HUES6 (cell line): ENCODE data around the gene B4GALT3.

Experiments
- H3K27ac ChIP-seq: 2 replicates; pipeline ENCODE4 v1.7.0; 2013; ENCODE audit warnings: low read depth, mild to moderate bottlenecking, low read length, inconsistent platforms
- H3K27me3 ChIP-seq: 2 replicates; pipeline ENCODE4 v1.6.1; 2013; ENCODE audit warnings: low read length; ENCODE audit not compliant: control insufficient read depth, insufficient read depth
- H3K36me3 ChIP-seq: 2 replicates; pipeline ENCODE4 v1.6.1; 2013; ENCODE audit warnings: low read length; ENCODE audit not compliant: control insufficient read depth, insufficient read depth
- H3K4me1 ChIP-seq: 2 replicates; pipeline ENCODE4 v1.6.1; 2013; ENCODE audit warnings: low read length; ENCODE audit not compliant: control insufficient read depth, insufficient read depth
- H3K4me3 ChIP-seq: 2 replicates; pipeline ENCODE4 v1.5.1; 2013; ENCODE audit warnings: low read depth, low read length
- H3K9ac ChIP-seq: one replicate; pipeline ENCODE4 v1.6.1; 2013; ENCODE audit warnings: mild to moderate bottlenecking, low read length
- H3K9me3 ChIP-seq: 2 replicates; pipeline ENCODE4 v1.6.1; 2013; ENCODE audit warnings: low read depth, low read length; ENCODE audit not compliant: control insufficient read depth, insufficient read depth

Gene B4GALT3

DNA sequence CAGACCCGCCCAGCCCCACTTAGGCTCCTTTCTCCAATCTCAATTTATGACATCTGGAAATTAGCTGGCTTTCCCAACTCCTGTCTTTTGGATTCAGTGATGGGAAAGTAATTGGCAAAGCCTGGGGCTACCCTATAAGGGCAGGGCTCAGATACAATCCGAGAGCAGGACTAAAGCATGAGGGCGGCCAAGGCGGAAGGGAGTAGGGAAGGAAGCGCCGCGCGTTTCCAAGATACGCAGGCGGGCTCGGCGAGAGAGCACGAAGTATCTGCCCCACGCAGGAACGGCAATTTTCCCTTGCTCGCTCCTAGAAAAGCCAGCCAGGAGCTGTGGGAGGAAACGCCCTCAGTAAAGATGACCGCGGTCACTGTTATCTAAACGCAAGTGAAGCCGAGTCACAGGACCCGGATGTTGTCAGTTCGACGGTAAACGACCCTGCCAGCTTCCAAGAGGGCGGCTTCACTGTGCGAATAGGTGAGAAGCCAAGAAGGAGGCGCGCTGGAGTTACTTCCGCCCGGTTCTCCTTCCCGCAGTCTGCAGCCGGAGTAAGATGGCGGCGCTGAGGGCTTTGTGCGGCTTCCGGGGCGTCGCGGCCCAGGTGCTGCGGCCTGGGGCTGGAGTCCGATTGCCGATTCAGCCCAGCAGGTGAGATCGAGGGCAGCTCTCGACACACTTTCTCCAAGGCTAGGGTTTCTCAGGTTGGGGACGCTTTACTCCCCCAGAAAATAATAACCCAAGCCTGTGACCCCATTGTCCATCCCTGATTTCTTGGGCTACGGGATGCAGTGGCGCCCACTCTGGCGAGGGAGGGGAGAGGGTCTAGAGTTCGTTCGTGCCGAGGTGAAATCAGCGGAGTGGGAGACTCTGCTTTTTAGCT, 24.8 kb upstream of the B4GALT3 start, which contains the start of gene NDUFS2:
TSS of gene NDUFS2 (plus strand) at position 532 of the 877 bp plus-strand sequence. CDS start at position 551, 19 bp downstream.
- Histone ChIP-seq H3K27me3 (no peaks in the 10 kb centered on the region), H3K4me3 (peak within 1 kb of the TSS; percentile 78)

DNA sequence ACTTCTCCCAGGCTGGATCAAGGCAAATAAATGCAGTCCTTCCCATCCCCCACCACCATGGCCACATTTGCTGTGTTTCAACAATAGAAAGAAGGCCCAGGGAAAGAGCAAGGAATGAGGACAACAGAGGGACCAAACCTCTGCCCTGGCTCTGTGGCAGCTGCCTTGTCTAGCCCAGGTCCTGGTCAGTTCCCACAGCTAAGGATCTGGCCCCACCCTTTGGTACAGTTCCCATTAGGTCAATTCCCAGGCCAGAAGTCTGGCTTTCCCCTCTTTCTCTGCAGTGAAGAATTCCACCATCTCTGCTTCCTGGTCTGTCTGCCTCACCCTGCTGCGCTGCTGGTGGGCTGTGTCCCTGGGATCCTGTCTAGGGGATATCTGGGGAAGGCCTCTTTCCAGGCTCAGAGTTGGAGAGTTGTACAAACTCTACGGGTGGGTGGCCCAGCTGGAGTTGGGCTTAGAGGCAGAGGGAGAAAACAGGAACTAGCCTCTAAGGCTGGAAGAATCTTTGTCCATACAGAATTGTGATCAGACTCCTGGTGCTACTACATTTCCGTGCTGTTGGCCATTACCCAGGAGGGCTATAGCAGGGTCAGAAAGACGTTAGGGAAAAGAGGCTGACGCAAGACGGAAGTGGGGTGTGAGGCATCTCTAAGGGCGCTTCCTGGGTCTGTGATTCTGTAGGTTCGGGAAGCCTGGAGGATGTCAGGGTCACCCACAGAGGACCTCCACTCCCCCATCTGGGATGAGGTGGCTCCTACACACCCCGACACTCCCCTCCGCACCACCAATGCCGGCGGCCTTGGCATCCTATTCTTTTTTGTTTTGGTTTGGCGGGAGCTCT, 23.9 kb upstream of the B4GALT3 start:
- Histone ChIP-seq H3K4me3 (peak overlapping the region; percentile 78), H3K27ac (peak overlapping the region; percentile 96), H3K27me3 (no peaks in the 10 kb centered on the region), H3K4me1 (peaks cover 56% of the 10 kb centered on the region), H3K9me3 (no peaks in the 10 kb centered on the region), H3K36me3 (peaks cover 29% of the 10 kb centered on the region), H3K9ac (peak overlapping the region; percentile 79)

More for the DNA sequence above, 24.8 kb upstream of the B4GALT3 start, which contains the start of gene NDUFS2:
- peaks cover 37% of the 10 kb centered on the region for H3K36me3 ChIP-seq
- H3K9ac ChIP-seq: peak within 1 kb of the TSS; percentile 91
- no peaks in the 10 kb centered on the region for H3K9me3 ChIP-seq
- H3K4me1 ChIP-seq: peaks cover 49% of the 10 kb centered on the region
- H3K27ac ChIP-seq: peak within 1 kb of the TSS; percentile 96

DNA sequence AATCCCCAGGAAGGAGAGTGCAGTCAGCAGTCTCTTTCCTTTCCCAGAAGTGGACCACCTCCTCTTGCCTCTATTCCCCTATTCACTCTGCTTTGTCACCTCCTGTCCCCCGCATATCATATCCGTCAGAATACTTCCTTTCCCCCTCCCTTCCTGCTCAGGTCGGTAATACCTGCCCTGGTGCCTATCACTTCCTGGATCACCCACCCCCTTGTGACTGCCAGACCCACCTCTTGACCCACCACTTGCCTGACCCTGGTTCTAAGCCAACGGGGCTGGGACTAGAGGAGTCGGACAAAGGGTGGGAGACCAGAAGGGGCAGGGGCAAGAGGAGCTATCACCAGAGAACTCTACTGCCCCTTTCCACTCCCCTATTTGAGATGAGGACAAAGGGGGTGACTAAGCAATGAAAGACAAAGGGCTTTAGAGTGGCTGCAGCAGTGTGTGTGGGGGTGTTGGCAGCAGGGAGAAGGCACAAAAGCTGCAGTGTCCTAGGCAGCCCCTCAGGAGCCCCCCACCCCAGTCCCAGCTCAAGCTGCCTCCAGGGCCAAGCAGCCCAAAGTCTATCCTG, 23.2 kb upstream of the B4GALT3 start:
- Histone ChIP-seq H3K4me3 (0 out of 2 replicates have a peak overlapping the region, but pooled peaks have one; percentile 54), H3K9ac (peak overlapping the region; percentile 79), H3K27ac (peak overlapping the region; percentile 96)

DNA sequence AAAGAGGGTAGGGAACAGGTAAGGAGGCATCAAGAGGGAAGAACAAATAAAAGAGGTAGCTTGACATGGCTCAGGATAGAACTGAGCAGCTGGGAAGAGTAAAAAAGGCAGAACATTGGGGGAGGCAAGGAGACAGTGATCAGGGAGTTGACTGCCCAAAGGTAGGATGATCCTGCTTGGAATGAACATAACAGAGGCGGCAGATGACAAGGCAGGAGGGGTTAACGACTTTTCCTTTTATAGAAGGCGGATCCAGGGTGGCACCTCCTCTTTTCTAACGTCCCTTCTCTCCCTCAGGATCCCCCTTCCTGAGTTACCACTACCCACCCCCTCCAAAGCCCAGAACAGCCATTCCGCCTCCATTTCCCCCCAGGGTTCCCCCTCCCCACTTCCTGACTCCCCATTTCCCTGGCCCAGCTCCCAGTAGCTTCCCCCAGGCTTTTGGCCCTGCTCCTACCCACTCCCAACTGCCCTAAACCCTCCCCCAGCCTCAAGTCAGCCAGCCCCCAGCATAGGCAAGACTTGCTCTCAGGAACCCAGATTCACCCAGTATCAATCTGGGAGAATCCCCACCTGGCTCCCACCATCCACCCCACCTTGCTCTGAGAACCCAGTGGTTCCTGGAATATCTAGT, 22.3 kb upstream of the B4GALT3 start:
- peak overlapping the region; percentile 54; the same call in 1 of the 2 replicates for H3K4me3 ChIP-seq
- no peaks in the 10 kb centered on the region for H3K27me3 ChIP-seq
- H3K9ac ChIP-seq: peak overlapping the region; percentile 19
- H3K36me3 ChIP-seq: peaks cover 24% of the 10 kb centered on the region
- peak overlapping the region; percentile 96 for H3K27ac ChIP-seq
- no peaks in the 10 kb centered on the region for H3K9me3 ChIP-seq
- H3K4me1 ChIP-seq: peaks cover 56% of the 10 kb centered on the region

More for the DNA sequence above, 23.2 kb upstream of the B4GALT3 start:
- peaks cover 56% of the 10 kb centered on the region for H3K4me1 ChIP-seq
- H3K27me3 ChIP-seq: no peaks in the 10 kb centered on the region
- H3K36me3 ChIP-seq: peaks cover 26% of the 10 kb centered on the region
- H3K9me3 ChIP-seq: no peaks in the 10 kb centered on the region

DNA sequence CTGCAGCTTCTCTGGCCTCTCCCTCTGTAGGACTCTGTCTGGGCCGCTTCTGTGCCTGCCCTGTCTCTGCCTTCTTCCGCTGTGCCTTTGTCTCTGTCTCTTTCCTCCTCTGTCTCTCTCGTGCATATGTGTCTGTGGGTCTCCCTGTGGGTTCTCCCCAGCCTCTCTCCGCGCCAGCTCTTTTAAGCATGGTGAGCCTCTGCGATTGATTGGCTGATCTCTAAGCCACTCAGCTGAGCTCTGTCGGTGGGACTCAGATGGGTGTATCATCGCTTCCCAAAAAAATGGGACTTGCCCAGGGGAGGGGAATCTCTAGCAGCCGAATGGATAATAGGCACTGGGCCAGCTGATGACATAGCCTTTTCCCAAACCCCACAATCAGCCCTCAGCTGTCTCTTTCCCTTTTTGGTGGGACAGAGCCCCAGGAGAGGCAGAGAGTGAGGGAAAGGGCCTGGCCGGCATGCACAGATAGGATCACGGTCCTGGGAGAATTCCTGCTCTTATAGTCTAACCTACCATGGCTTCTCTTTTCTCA, 21.7 kb upstream of the B4GALT3 start, which contains the start of gene ADAMTS4:
TSS of gene ADAMTS4 (minus strand) at position 158 of the 535 bp plus-strand sequence. CDS start 427 bp downstream, outside the sequence.
- H3K27ac ChIP-seq: peak within 1 kb of the TSS; percentile 96

DNA sequence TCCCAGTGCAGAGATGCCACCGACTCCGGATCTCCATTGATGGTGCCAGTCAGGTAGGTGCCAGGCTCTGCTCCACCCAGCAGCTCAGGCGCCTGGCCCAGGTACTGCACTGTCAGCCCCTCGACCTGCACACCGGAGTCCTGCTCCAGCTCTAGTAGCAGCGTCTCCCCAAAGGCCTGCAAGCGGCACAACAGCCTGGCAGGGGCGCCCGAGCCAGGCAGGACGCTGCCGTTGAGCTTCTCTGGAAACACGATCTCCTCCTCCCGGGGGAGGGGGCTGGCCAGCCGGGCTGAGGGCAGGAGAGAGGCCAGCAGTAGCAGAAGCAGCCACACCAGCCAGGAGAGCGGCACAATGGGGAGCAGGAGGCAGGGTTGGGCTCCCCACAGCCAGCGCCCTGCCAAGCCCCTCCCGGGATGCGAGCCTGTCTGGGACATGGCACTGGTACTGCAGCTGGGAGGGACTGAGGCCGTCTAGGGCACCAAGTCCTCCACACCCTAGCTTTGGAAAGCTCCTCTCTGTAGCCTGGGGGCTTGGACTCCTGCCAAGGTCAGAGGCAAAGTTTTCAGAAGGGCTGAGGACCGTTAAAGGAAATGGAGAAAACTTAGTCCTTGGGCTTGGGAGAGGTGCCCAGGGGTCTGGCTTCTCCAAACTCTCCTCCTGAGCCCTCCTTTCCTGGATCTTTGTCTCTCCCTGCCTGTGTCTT, 21.0 kb upstream of the B4GALT3 start:
- Histone ChIP-seq H3K9me3 (no peaks in the 10 kb centered on the region), H3K9ac (peak overlapping the region; percentile 47), H3K27me3 (no peaks in the 10 kb centered on the region), H3K36me3 (peaks cover 11% of the 10 kb centered on the region; the same call in 1 of the 2 replicates), H3K27ac (peak overlapping the region; percentile 45; the same call in 1 of the 2 replicates), H3K4me3 (peak overlapping the region; percentile 54), H3K4me1 (peaks cover 56% of the 10 kb centered on the region)

More for the DNA sequence above, 21.7 kb upstream of the B4GALT3 start, which contains the start of gene ADAMTS4:
- Histone ChIP-seq H3K9ac (peak within 1 kb of the TSS; percentile 47), H3K4me1 (peaks cover 56% of the 10 kb centered on the region), H3K27me3 (no peaks in the 10 kb centered on the region), H3K36me3 (peaks cover 17% of the 10 kb centered on the region), H3K4me3 (peak within 1 kb of the TSS; percentile 54), H3K9me3 (no peaks in the 10 kb centered on the region)

DNA sequence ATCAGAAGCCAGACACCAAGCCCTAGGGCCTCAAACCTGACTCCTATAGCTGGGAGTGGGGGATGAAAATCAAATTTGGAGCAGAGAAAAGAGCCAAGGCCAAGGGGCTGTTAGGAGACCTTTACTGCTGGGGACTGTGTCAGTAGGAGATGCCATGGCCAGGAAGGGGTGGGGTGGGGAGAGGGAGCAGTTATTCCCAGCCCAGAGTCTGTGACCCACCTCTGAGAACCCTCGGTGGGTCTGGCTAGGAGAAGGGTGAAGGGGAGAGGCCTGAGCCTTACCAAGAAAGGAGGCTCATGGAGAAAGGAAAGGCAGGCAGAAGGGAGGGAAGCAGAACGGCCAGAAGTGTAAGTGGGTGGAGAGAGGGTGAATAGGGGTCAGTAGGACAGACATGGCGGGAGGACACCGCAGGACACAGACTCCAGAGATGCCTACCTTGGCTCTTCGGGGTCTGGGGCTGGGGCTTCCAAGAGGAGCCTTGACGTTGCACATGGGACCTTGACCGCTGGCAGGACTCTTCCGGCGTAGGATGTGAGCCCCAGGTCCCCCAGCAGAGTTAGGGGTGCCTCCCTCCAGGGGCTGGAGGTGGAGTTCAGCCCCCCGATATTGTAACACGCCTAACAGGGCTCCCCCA, 20.4 kb upstream of the B4GALT3 start:
- Histone ChIP-seq H3K9ac (peak overlapping the region; percentile 47), H3K4me3 (peak overlapping the region; percentile 54), H3K27ac (no peak overlapping the region), H3K27me3 (no peaks in the 10 kb centered on the region), H3K36me3 (peaks cover 10% of the 10 kb centered on the region; the same call in 1 of the 2 replicates), H3K4me1 (peaks cover 56% of the 10 kb centered on the region), H3K9me3 (no peaks in the 10 kb centered on the region)

DNA sequence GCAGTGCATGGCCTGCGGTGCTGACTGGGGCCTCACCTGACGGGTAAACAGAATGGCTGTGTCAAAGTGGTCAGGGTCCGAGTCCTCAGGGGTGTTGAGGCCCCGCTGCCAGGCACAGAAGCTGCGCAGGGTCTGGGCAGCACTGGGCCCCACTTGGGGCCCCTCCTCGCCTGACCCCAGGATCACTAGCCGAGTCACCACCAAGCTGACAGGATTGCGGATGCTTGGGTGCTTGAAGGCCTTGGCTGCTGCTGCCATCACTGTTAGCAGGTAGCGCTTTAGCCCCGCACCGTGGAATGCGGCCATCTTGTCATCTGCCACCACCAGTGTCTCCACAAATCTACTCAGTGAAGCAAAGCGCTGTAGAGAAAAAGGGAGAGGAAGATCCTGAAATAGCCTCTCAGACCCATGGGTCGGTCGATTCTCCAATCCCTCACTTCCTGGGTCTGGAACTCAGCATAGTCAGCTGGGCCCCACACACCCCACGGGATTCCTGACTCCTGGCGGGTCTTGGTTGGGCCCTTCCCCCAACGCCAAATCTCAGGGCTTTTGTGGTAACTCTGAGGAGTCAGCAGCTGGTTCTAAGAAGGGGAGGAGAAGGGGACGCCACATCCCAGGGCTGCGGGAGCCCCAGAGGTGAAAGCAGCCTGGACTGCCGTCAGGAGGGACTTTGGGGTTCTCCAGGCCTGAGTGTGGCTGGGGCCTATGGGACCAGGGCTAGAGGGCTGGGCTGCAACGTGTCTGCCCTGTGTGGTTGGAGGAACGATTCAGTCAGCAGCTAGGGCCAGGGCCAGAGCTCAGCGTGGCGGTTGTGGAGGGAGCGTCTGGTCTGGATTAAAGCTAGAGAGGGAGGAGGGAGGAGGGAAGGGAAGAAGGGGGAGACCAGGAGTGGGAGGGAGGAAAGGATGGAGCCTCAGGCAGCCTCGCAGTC, 19.5 kb upstream of the B4GALT3 start:
- Histone ChIP-seq H3K4me3 (peak overlapping the region; percentile 54), H3K9me3 (no peaks in the 10 kb centered on the region), H3K27ac (no peak overlapping the region; the same call in 1 of the 2 replicates), H3K36me3 (peaks cover 14% of the 10 kb centered on the region), H3K4me1 (peaks cover 54% of the 10 kb centered on the region), H3K27me3 (no peaks in the 10 kb centered on the region), H3K9ac (peak overlapping the region; percentile 37)
